KOPT-K1 (cell line): ENCODE data around the gene C6orf58.
"Not testable (repeated sequence)": the region's sequence is repeated elsewhere in the genome, so short reads cannot be mapped to it uniquely, and the experiment has no call there.

Source experiments
- H3K27ac ChIP-seq: fragments of 200-600 bp; sonication (generic); 2 replicates; pipeline ENCODE4 v1.5.1; 2016; ENCODE audit warnings: antibody characterized with exemption, mild to moderate bottlenecking, low read depth, low read length; ENCODE audit not compliant: poor library complexity, severe bottlenecking
- H3K36me3 ChIP-seq: fragments of 200-600 bp; sonication (generic); 2 replicates; pipeline ENCODE4 v1.5.1; 2017; ENCODE audit warnings: antibody characterized with exemption, mild to moderate bottlenecking, low read length, moderate library complexity; ENCODE audit not compliant: insufficient read depth
- H3K9me3 ChIP-seq: fragments of 200-600 bp; sonication (generic); 2 replicates; pipeline ENCODE4 v1.5.1; 2017; ENCODE audit warnings: antibody characterized with exemption, low read length, mild to moderate bottlenecking; ENCODE audit not compliant: insufficient read depth, poor library complexity, severe bottlenecking

Gene C6orf58

GRCh38 chr6:127578900-127579299, 1.9 kb downstream of the C6orf58 start:
- Histone ChIP-seq H3K9me3 (no peaks in the 10 kb centered on the region), H3K27ac (no peak overlapping the region), H3K36me3 (no peaks in the 10 kb centered on the region)

DNA sequence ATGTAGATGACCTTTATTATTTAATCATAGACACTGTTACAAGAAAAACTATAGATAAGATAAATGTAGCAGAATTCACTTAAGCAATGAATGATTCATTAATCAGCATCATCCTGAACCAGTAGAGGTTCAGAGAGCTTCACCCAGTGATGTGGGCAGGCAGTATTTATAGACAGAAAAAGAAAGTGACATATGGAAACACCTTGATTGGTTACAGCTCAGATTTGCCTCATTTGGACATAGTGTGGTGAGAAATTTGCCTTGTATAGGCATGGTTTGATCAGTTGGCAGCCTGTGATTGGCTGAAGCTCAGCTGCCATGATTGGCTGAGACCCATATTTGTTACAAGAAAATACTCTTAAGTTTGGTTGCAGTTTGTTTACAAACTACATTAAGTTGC, 4.6 kb downstream of the C6orf58 start:
- H3K9me3 ChIP-seq = no peaks in the 10 kb centered on the region
- H3K36me3 ChIP-seq = no peaks in the 10 kb centered on the region
- no peak overlapping the region for H3K27ac ChIP-seq

- H3K9me3 ChIP-seq = no peaks in the 10 kb centered on the region
- no peak overlapping the region for H3K27ac ChIP-seq
- H3K36me3 ChIP-seq = no peaks in the 10 kb centered on the region
Observed at GRCh38 chr6:127582777-127583462, 5.9 kb downstream of the C6orf58 start.

- no peak overlapping the region for H3K27ac ChIP-seq
- H3K9me3 ChIP-seq = no peaks in the 10 kb centered on the region
- H3K36me3 ChIP-seq = no peaks in the 10 kb centered on the region
Observed at GRCh38 chr6:127585123-127585522, 8.1 kb downstream of the C6orf58 start.

DNA sequence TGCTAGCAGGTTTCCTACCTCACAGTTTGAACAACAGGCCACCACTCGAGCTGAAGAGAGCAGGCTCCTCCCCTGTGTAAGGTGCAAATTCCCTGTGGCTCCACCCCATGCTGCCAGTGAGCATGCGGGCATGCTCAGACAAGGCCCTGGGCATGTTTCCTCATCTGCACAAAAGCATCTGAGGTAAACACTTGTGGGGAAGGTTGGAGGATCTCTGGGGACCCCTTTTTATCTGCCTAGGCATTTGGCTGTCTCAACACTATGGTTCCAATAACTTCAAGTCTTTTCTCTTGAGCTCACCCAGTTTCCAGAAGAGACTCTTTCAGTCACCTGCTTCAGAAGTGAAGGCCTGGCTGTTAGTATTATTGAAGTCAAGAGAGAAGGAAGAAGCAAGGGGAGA, 9.4 kb downstream of the C6orf58 start:
- Histone ChIP-seq H3K27ac (no peak overlapping the region), H3K36me3 (no peaks in the 10 kb centered on the region), H3K9me3 (no peaks in the 10 kb centered on the region)

- Histone ChIP-seq H3K36me3 (no peaks in the 10 kb centered on the region), H3K9me3 (no peaks in the 10 kb centered on the region), H3K27ac (no peak overlapping the region)
Observed at GRCh38 chr6:127587875-127588274, 10.9 kb downstream of the C6orf58 start.

DNA sequence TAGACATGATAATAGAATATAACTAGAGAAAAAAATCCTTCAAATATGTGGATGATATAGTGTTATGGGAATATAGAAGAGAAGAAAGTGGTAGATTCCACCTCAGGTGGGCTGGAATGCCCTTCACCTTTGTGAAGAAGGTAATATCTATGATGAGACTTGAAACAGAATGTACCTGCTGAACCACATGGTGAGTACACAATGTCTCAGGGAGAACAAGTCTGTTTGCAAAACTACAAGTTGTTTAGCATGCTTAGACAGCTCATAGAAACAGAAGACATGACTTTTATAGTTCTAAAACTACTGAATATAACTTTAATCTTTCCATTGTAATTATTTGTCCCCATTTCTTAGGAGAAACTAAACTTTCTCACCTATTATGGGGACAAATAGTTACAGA, 12.2 kb downstream of the C6orf58 start:
- Histone ChIP-seq H3K9me3 (no peaks in the 10 kb centered on the region), H3K27ac (no peak overlapping the region), H3K36me3 (no peaks in the 10 kb centered on the region)

DNA sequence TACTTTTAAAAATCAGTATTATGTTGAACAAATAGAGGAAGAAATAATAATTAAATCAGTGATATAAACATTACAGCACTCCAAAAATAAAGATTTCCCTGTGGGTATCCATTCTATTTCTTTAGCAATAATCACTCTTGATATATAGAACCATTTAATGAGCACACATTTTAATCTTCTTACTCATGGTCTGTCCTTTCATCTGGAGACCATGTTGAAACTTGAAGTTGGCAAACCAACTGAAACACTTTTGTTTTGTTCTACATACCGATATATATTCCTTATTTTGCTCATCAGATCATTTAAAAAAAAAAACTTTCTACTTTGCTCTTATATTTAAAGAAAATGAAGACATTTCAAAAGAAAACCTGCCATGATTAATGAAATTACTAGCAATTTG, 13.4 kb downstream of the C6orf58 start:
- H3K9me3 ChIP-seq = no peaks in the 10 kb centered on the region

GRCh38 chr6:127592964-127593363, 16.0 kb downstream of the C6orf58 start:
- Histone ChIP-seq H3K27ac (no peak overlapping the region), H3K36me3 (no peaks in the 10 kb centered on the region), H3K9me3 (no peaks in the 10 kb centered on the region)

More for the DNA sequence above, 13.4 kb downstream of the C6orf58 start:
- H3K27ac ChIP-seq = no peak overlapping the region
- H3K36me3 ChIP-seq = no peaks in the 10 kb centered on the region

GRCh38 chr6:127593456-127593855, 16.5 kb downstream of the C6orf58 start:
- not testable (repeated sequence) for H3K9me3 ChIP-seq, H3K36me3 ChIP-seq, H3K27ac ChIP-seq

DNA sequence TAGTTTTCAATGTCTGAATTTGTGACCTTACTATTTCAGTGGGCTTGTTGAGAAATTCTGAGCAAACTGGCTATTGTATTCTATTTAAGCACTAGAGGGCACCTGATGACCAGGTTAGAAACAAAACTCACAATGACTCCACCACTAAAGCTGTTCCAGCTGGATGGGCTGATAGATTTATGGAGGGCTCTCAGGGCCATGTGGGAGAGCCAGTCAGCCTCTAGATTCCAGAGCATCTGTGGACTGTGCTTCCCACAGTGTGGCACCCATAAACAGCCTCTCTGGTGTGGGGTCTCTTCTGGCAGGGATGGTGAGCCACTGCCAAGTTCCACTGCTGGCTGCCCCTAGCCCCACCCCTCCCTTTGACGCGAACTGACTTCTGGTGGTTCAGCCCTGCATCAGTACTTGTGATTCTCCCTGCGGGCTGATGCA, 29.2 kb downstream of the C6orf58 start:
- Histone ChIP-seq H3K36me3 (no peaks in the 10 kb centered on the region), H3K27ac (no peak overlapping the region), H3K9me3 (peaks cover 6% of the 10 kb centered on the region)

DNA sequence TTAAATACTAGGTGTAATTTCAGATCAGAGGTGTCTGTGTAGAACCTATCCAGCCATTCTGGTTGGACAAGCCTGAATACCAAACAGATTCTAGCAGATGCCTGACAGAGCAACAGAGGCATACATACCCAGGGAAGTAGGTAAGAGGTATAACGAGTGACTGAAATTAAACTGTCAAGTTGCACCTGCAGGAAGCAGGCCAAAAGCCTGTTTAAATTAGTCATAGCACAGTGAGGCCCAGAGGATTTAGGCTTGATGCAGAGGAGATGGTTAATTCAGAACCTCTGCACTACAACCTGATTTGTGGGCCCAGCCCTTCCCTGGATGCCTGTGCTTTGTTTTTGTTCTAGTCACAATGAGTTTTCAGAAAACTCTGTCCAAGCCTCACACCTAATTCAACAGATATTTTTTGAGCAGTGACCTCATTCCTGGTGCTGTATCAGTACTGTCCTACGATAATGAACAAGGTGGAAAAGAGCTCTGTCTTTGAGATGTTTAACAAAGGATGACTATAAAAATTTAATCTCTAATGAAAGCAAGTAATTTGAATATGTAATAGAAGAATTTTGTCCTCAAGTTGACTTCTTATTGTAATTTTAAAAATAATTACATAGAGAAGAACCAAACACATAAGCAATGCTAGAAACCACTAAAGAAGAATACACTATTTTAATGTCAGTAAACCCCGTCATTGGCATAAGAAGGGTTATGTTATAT, 31.7 kb downstream of the C6orf58 start:
- Histone ChIP-seq H3K36me3 (no peaks in the 10 kb centered on the region), H3K9me3 (no peaks in the 10 kb centered on the region), H3K27ac (no peak overlapping the region)

- Histone ChIP-seq H3K27ac (no peak overlapping the region), H3K36me3 (no peaks in the 10 kb centered on the region), H3K9me3 (no peaks in the 10 kb centered on the region)
Observed at GRCh38 chr6:127618729-127619128, 41.8 kb downstream of the C6orf58 start.

GRCh38 chr6:127630800-127631199, 53.8 kb downstream of the C6orf58 start:
- Histone ChIP-seq H3K27ac (no peak overlapping the region), H3K9me3 (no peaks in the 10 kb centered on the region), H3K36me3 (no peaks in the 10 kb centered on the region)

- Histone ChIP-seq H3K36me3 (no peaks in the 10 kb centered on the region), H3K9me3 (no peaks in the 10 kb centered on the region), H3K27ac (no peak overlapping the region)
Observed at GRCh38 chr6:127634178-127634577, 57.2 kb downstream of the C6orf58 start.

DNA sequence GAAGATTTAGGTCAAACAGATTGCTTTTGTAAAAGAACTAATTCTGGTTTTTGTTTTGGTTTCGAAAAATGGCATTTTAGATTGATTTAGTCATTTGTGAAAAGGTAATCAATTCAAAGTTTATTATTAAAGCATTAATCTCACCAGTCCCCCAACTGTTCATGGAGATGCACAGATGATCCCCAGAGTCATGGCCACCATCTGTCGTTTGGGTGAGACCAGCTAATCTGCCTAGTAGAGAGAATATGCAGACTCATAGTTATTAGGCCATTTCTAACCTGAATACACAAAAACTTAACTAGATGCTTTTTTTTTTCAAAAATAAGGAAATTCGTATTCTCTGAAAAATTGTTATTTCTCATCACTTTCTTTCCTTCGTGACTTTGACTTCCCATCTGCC, 58.1 kb downstream of the C6orf58 start:
- Histone ChIP-seq H3K36me3 (no peaks in the 10 kb centered on the region), H3K27ac (no peak overlapping the region)

More for the DNA sequence above, 58.1 kb downstream of the C6orf58 start:
- no peaks in the 10 kb centered on the region for H3K9me3 ChIP-seq
